ENCODE results near the gene PATJ. TPM values are rescaled to one million over a fixed set of nuclear protein-coding genes. Genes with fewer than 3 reads are reported as not detected.
A peak's percentile ranks its signal among the peaks of the same experiment; 100 is the strongest.

PATJ gene
- total and polyA plus RNA-seq, 2 experiments from 2014 or later = 20.0 to 44.8 TPM

- Histone ChIP-seq H3K36me3 (replicated peaks; ENCODE audit: insufficient read depth, low read depth) (no peaks in the 10 kb centered on the region), H3K9me2 (replicated peaks; ENCODE audit: insufficient read depth) (no peaks in the 10 kb centered on the region), H3K9me3 (ENCODE audit: low read depth) (no peaks in the 10 kb centered on the region), H3K4me2 (no peak overlapping the region), H2AFZ (no peak overlapping the region), H3K4me1 (ENCODE audit: insufficient read depth) (no peaks in the 10 kb centered on the region), H3K79me2 (no peaks in the 10 kb centered on the region), H3K27me3 (no peaks in the 10 kb centered on the region), H3K27ac (no peak overlapping the region), H3K4me3 (no peak overlapping the region), H4K20me1 (ENCODE audit: insufficient read depth, poor library complexity, severe bottlenecking) (no peaks in the 10 kb centered on the region)
- no peak for DNase-seq (ENCODE audit: low spot score)
- no peak for TF ChIP-seq EZH2phosphoT487 (IDR thresholded peaks at IDR 0.05; ENCODE audit: low read depth, severe bottlenecking, unreplicated experiment)
- TF ChIP-seq CTCF (IDR thresholded peaks at IDR 0.05; ENCODE audit: poor library complexity) = no peak
- no peak for TF ChIP-seq EZH2 (IDR thresholded peaks at IDR 0.05; ENCODE audit: borderline replicate concordance)
- WGBS (ENCODE audit: low lambda C conversion rate, missing lambda C conversion rate) = 90% methylated on average over 1 of the region's 1 CpG
Observed at GRCh38 chr1:62068416-62068843, 326.1 kb downstream of the PATJ start.

GRCh38 chr1:62068978-62069377 is 326.7 kb downstream of the PATJ start:
- DNase-seq (ENCODE audit: low spot score) = no peak
- Histone ChIP-seq H2AFZ (no peak overlapping the region), H3K4me2 (no peak overlapping the region), H3K79me2 (no peaks in the 10 kb centered on the region), H4K20me1 (ENCODE audit: insufficient read depth, poor library complexity, severe bottlenecking) (no peaks in the 10 kb centered on the region), H3K4me3 (no peak overlapping the region), H3K9me2 (replicated peaks; ENCODE audit: insufficient read depth) (no peaks in the 10 kb centered on the region), H3K27ac (no peak overlapping the region), H3K9me3 (ENCODE audit: low read depth) (no peaks in the 10 kb centered on the region), H3K36me3 (replicated peaks; ENCODE audit: insufficient read depth, low read depth) (no peaks in the 10 kb centered on the region), H3K4me1 (ENCODE audit: insufficient read depth) (no peaks in the 10 kb centered on the region), H3K27me3 (no peaks in the 10 kb centered on the region)
- WGBS (ENCODE audit: low lambda C conversion rate, missing lambda C conversion rate) = 77% methylated on average over 5 of the region's 5 CpGs
- TF ChIP-seq EZH2 (IDR thresholded peaks at IDR 0.05; ENCODE audit: borderline replicate concordance) (no peak), CTCF (IDR thresholded peaks at IDR 0.05; ENCODE audit: poor library complexity) (no peak), EZH2phosphoT487 (IDR thresholded peaks at IDR 0.05; ENCODE audit: low read depth, severe bottlenecking, unreplicated experiment) (no peak)

GRCh38 chr1:62070384-62071011 is 328.2 kb downstream of the PATJ start:
- Histone ChIP-seq H3K9me3 (ENCODE audit: low read depth) (no peaks in the 10 kb centered on the region), H3K27me3 (no peaks in the 10 kb centered on the region), H3K79me2 (no peaks in the 10 kb centered on the region), H3K36me3 (replicated peaks; ENCODE audit: insufficient read depth, low read depth) (no peaks in the 10 kb centered on the region), H3K9me2 (replicated peaks; ENCODE audit: insufficient read depth) (no peaks in the 10 kb centered on the region), H3K27ac (no peak overlapping the region), H2AFZ (no peak overlapping the region), H3K4me3 (no peak overlapping the region), H3K4me2 (no peak overlapping the region), H3K4me1 (ENCODE audit: insufficient read depth) (no peaks in the 10 kb centered on the region), H4K20me1 (ENCODE audit: insufficient read depth, poor library complexity, severe bottlenecking) (no peaks in the 10 kb centered on the region)
- no peak for DNase-seq (ENCODE audit: low spot score)
- TF ChIP-seq CTCF (IDR thresholded peaks at IDR 0.05; ENCODE audit: poor library complexity) (peak; percentile 53), EZH2phosphoT487 (IDR thresholded peaks at IDR 0.05; ENCODE audit: low read depth, severe bottlenecking, unreplicated experiment) (no peak)
- WGBS (ENCODE audit: low lambda C conversion rate, missing lambda C conversion rate) = 76% methylated on average over 4 of the region's 4 CpGs

All from hepatocyte (in vitro differentiated cells).